ENCODE results near the gene NHEJ1. TPM values are rescaled to one million over a fixed set of nuclear protein-coding genes. Genes with fewer than 3 reads are reported as not detected.
"Not testable (repeated sequence)": the region's sequence is repeated elsewhere in the genome, so short reads cannot be mapped to it uniquely, and the experiment has no call there.

The NHEJ1 gene
- total and polyA plus RNA-seq, 9 donors = 11.4 to 18.5 (median 14.1) TPM

- H3K4me1 ChIP-seq (ENCODE audit: control insufficient read depth, insufficient read depth, low read length) = peaks cover 22% of the 10 kb centered on the region
- H3K36me3 ChIP-seq (ENCODE audit: control insufficient read depth, insufficient read depth, low read length) = peaks cover 19% of the 10 kb centered on the region
- no peak overlapping the region for H3K27ac ChIP-seq (ENCODE audit: low read length)
- DNase-seq = no peak
- H3K4me3 ChIP-seq (ENCODE audit: low read length) = no peak overlapping the region
- H3K9me3 ChIP-seq (replicated peaks; ENCODE audit: control insufficient read depth, low read depth, low read length) = no peaks in the 10 kb centered on the region
- no peaks in the 10 kb centered on the region for H3K27me3 ChIP-seq (ENCODE audit: control insufficient read depth, insufficient read depth, low read length)
- WGBS (ENCODE audit: insufficient coverage) = no CpG with 5 or more reads among the region's 7 CpGs
These were observed 44.0 kb upstream of the NHEJ1 start for GRCh38 chr2:219204425-219205164.

GRCh38 chr2:219201331-219201730 lies 40.7 kb upstream of the NHEJ1 start:
- H3K27me3 ChIP-seq (ENCODE audit: control insufficient read depth, insufficient read depth, low read length); H3K4me3 ChIP-seq (ENCODE audit: low read length); H3K4me1 ChIP-seq (ENCODE audit: control insufficient read depth, insufficient read depth, low read length); H3K9me3 ChIP-seq (replicated peaks; ENCODE audit: control insufficient read depth, low read depth, low read length); H3K27ac ChIP-seq (ENCODE audit: low read length); DNase-seq; H3K36me3 ChIP-seq (ENCODE audit: control insufficient read depth, insufficient read depth, low read length): not testable (repeated sequence)
- 92% methylated on average over 12 of the region's 21 CpGs for WGBS (ENCODE audit: insufficient coverage)

- not testable (repeated sequence) for H3K4me1 ChIP-seq (ENCODE audit: control insufficient read depth, insufficient read depth, low read length); H3K4me3 ChIP-seq (ENCODE audit: low read length); H3K36me3 ChIP-seq (ENCODE audit: control insufficient read depth, insufficient read depth, low read length); H3K27me3 ChIP-seq (ENCODE audit: control insufficient read depth, insufficient read depth, low read length); H3K27ac ChIP-seq (ENCODE audit: low read length); H3K9me3 ChIP-seq (replicated peaks; ENCODE audit: control insufficient read depth, low read depth, low read length); DNase-seq
- WGBS (ENCODE audit: insufficient coverage) = 72% methylated on average over 17 of the region's 26 CpGs
These were observed 40.1 kb upstream of the NHEJ1 start for GRCh38 chr2:219200502-219201326.

GRCh38 chr2:219199470-219200211 lies 39.0 kb upstream of the NHEJ1 start:
- H3K4me3 ChIP-seq (ENCODE audit: low read length) = no peak overlapping the region
- DNase-seq = no peak
- 87% methylated on average over 5 of the region's 12 CpGs for WGBS (ENCODE audit: insufficient coverage)
- no peaks in the 10 kb centered on the region for H3K36me3 ChIP-seq (ENCODE audit: control insufficient read depth, insufficient read depth, low read length)
- H3K27me3 ChIP-seq (ENCODE audit: control insufficient read depth, insufficient read depth, low read length) = peaks cover 2% of the 10 kb centered on the region
- H3K27ac ChIP-seq (ENCODE audit: low read length) = no peak overlapping the region
- no peaks in the 10 kb centered on the region for H3K9me3 ChIP-seq (replicated peaks; ENCODE audit: control insufficient read depth, low read depth, low read length)
- H3K4me1 ChIP-seq (ENCODE audit: control insufficient read depth, insufficient read depth, low read length) = no peaks in the 10 kb centered on the region

GRCh38 chr2:219198974-219199373 lies 38.4 kb upstream of the NHEJ1 start:
- peaks cover 2% of the 10 kb centered on the region for H3K27me3 ChIP-seq (ENCODE audit: control insufficient read depth, insufficient read depth, low read length)
- no peaks in the 10 kb centered on the region for H3K9me3 ChIP-seq (replicated peaks; ENCODE audit: control insufficient read depth, low read depth, low read length)
- no peaks in the 10 kb centered on the region for H3K36me3 ChIP-seq (ENCODE audit: control insufficient read depth, insufficient read depth, low read length)
- no peak overlapping the region for H3K27ac ChIP-seq (ENCODE audit: low read length)
- 78% methylated on average over 4 of the region's 5 CpGs for WGBS (ENCODE audit: insufficient coverage)
- H3K4me3 ChIP-seq (ENCODE audit: low read length) = no peak overlapping the region
- no peaks in the 10 kb centered on the region for H3K4me1 ChIP-seq (ENCODE audit: control insufficient read depth, insufficient read depth, low read length)
- DNase-seq = no peak

GRCh38 chr2:219197388-219197787 lies 36.8 kb upstream of the NHEJ1 start:
- no CpG with 5 or more reads among the region's 1 CpG for WGBS (ENCODE audit: insufficient coverage)
- H3K36me3 ChIP-seq (ENCODE audit: control insufficient read depth, insufficient read depth, low read length) = no peaks in the 10 kb centered on the region
- peaks cover 2% of the 10 kb centered on the region for H3K27me3 ChIP-seq (ENCODE audit: control insufficient read depth, insufficient read depth, low read length)
- DNase-seq = no peak
- H3K4me1 ChIP-seq (ENCODE audit: control insufficient read depth, insufficient read depth, low read length) = no peaks in the 10 kb centered on the region
- H3K27ac ChIP-seq (ENCODE audit: low read length) = no peak overlapping the region
- no peaks in the 10 kb centered on the region for H3K9me3 ChIP-seq (replicated peaks; ENCODE audit: control insufficient read depth, low read depth, low read length)
- H3K4me3 ChIP-seq (ENCODE audit: low read length) = no peak overlapping the region

- H3K9me3 ChIP-seq (replicated peaks; ENCODE audit: control insufficient read depth, low read depth, low read length) = no peaks in the 10 kb centered on the region
- H3K4me3 ChIP-seq (ENCODE audit: low read length) = no peak overlapping the region
- H3K4me1 ChIP-seq (ENCODE audit: control insufficient read depth, insufficient read depth, low read length) = no peaks in the 10 kb centered on the region
- 86% methylated on average over 4 of the region's 7 CpGs for WGBS (ENCODE audit: insufficient coverage)
- no peaks in the 10 kb centered on the region for H3K27me3 ChIP-seq (ENCODE audit: control insufficient read depth, insufficient read depth, low read length)
- no peak overlapping the region for H3K27ac ChIP-seq (ENCODE audit: low read length)
- peaks cover 23% of the 10 kb centered on the region for H3K36me3 ChIP-seq (ENCODE audit: control insufficient read depth, insufficient read depth, low read length)
- DNase-seq = no peak
These were observed 26.3 kb upstream of the NHEJ1 start for GRCh38 chr2:219186754-219187456.

GRCh38 chr2:219184121-219184520 lies 23.5 kb upstream of the NHEJ1 start:
- H3K36me3 ChIP-seq (ENCODE audit: control insufficient read depth, insufficient read depth, low read length) = peaks cover 49% of the 10 kb centered on the region
- 94% methylated on average over 2 of the region's 2 CpGs for WGBS (ENCODE audit: insufficient coverage)
- H3K4me1 ChIP-seq (ENCODE audit: control insufficient read depth, insufficient read depth, low read length) = peaks cover 4% of the 10 kb centered on the region
- H3K4me3 ChIP-seq (ENCODE audit: low read length) = no peak overlapping the region
- H3K9me3 ChIP-seq (replicated peaks; ENCODE audit: control insufficient read depth, low read depth, low read length) = no peaks in the 10 kb centered on the region
- no peak overlapping the region for H3K27ac ChIP-seq (ENCODE audit: low read length)
- no peaks in the 10 kb centered on the region for H3K27me3 ChIP-seq (ENCODE audit: control insufficient read depth, insufficient read depth, low read length)
- DNase-seq = no peak

GRCh38 chr2:219183151-219183772 lies 22.6 kb upstream of the NHEJ1 start:
- Histone ChIP-seq H3K4me3 (ENCODE audit: low read length) (no peak overlapping the region), H3K4me1 (ENCODE audit: control insufficient read depth, insufficient read depth, low read length) (peaks cover 9% of the 10 kb centered on the region), H3K9me3 (replicated peaks; ENCODE audit: control insufficient read depth, low read depth, low read length) (no peaks in the 10 kb centered on the region), H3K27me3 (ENCODE audit: control insufficient read depth, insufficient read depth, low read length) (no peaks in the 10 kb centered on the region), H3K27ac (ENCODE audit: low read length) (no peak overlapping the region), H3K36me3 (ENCODE audit: control insufficient read depth, insufficient read depth, low read length) (peaks cover 49% of the 10 kb centered on the region)
- WGBS (ENCODE audit: insufficient coverage) = 98% methylated on average over 5 of the region's 6 CpGs
- DNase-seq = no peak
